ENCODE data around the gene RAB6A.
"Not testable (repeated sequence)": the region's sequence is repeated elsewhere in the genome, so short reads cannot be mapped to it uniquely, and the experiment has no call there.

Gene RAB6A

GRCh38 chr11:73717136-73717535, 43.7 kb downstream of the RAB6A start:
- no peak for DNase-seq (ENCODE audit: low spot score)

GRCh38 chr11:73716153-73717056, 44.5 kb downstream of the RAB6A start:
- no peak for DNase-seq (ENCODE audit: low spot score)

GRCh38 chr11:73715541-73715940, 45.3 kb downstream of the RAB6A start:
- DNase-seq (ENCODE audit: low spot score) = no peak

- DNase-seq (ENCODE audit: low spot score) = no peak
These were observed 49.9 kb downstream of the RAB6A start for GRCh38 chr11:73710964-73711363.

GRCh38 chr11:73705053-73705452, 55.8 kb downstream of the RAB6A start:
- DNase-seq (ENCODE audit: low spot score) = no peak

- no peak for DNase-seq (ENCODE audit: low spot score)
These were observed 66.9 kb downstream of the RAB6A start for GRCh38 chr11:73693899-73694525.

GRCh38 chr11:73680687-73681086, 80.2 kb downstream of the RAB6A start:
- DNase-seq (ENCODE audit: low spot score) = no peak

GRCh38 chr11:73676552-73676951, 84.3 kb downstream of the RAB6A start:
- not testable (repeated sequence) for DNase-seq (ENCODE audit: low spot score)

GRCh38 chr11:73671701-73672100, 89.2 kb downstream of the RAB6A start:
- no peak for DNase-seq (ENCODE audit: low spot score)

GRCh38 chr11:73670808-73671207, 90.1 kb downstream of the RAB6A start:
- DNase-seq (ENCODE audit: low spot score) = no peak

- DNase-seq (ENCODE audit: low spot score) = no peak
These were observed 93.0 kb downstream of the RAB6A start for GRCh38 chr11:73667891-73668290.

GRCh38 chr11:73664877-73665276, 96.0 kb downstream of the RAB6A start:
- DNase-seq (ENCODE audit: low spot score) = no peak

GRCh38 chr11:73663604-73664495, 97.0 kb downstream of the RAB6A start:
- no peak for DNase-seq (ENCODE audit: low spot score)

GRCh38 chr11:73662445-73663157, 98.3 kb downstream of the RAB6A start:
- no peak for DNase-seq (ENCODE audit: low spot score)

GRCh38 chr11:73661035-73661628, 99.7 kb downstream of the RAB6A start:
- peak; percentile 98 for DNase-seq (ENCODE audit: low spot score)

- no peak for DNase-seq (ENCODE audit: low spot score)
These were observed 100.3 kb downstream of the RAB6A start for GRCh38 chr11:73660497-73661034.

- no peak for DNase-seq (ENCODE audit: low spot score)
These were observed 100.9 kb downstream of the RAB6A start for GRCh38 chr11:73659961-73660360.

- no peak for DNase-seq (ENCODE audit: low spot score)
These were observed 103.9 kb downstream of the RAB6A start for GRCh38 chr11:73656985-73657384.

- DNase-seq (ENCODE audit: low spot score) = no peak
These were observed 105.2 kb downstream of the RAB6A start for GRCh38 chr11:73655686-73656085.

GRCh38 chr11:73654482-73655021, 106.3 kb downstream of the RAB6A start:
- DNase-seq (ENCODE audit: low spot score) = no peak

GRCh38 chr11:73653996-73654395, 106.9 kb downstream of the RAB6A start:
- peak; percentile 25 for DNase-seq (ENCODE audit: low spot score)
